ENCODE data around the gene ABR. TPM values are rescaled to one million over a fixed set of nuclear protein-coding genes. Genes with fewer than 3 reads are reported as not detected.

ABR gene
- total and polyA plus RNA-seq, 2 of the 8 experiments (the other 6 are each of a cell fraction or from before 2014, with no cell fraction given), result 44.8 to 47.2 TPM

GRCh38 chr17:996554-997344 lies 183.0 kb downstream of the ABR start, which contains the start of gene TIMM22 (continued):
- TF ChIP-seq HDAC2 (IDR thresholded peaks at IDR 0.05; ENCODE audit: borderline replicate concordance in 1 of 2, low read depth in 2 of 2, low read length in 2 of 2) (peak; percentile 95 to 98; a peak in 3 of 4 replicates), SIN3A (conservative IDR thresholded peaks at IDR 0.05 in 1 of 2, IDR thresholded peaks at IDR 0.05 in 1 of 2; ENCODE audit: low read depth in 1 of 2, low read length in 2 of 2) (peak; percentile 65 to 89; a peak in 2 of 4 replicates), CEBPB (IDR thresholded peaks at IDR 0.05; ENCODE audit: low read depth, low read length) (no peak), KDM1A (IDR thresholded peaks at IDR 0.05; ENCODE audit: borderline replicate concordance, low read length) (no peak), KDM5A (IDR thresholded peaks at IDR 0.05; ENCODE audit: low read length) (peak; percentile 99), POLR2A (IDR thresholded peaks at IDR 0.05; ENCODE audit: control extremely low read depth in 1 of 2, low read depth in 2 of 2, low read length in 2 of 2) (peak; percentile 79 to 93), EZH2 (IDR thresholded peaks at IDR 0.05; ENCODE audit: low read depth, low read length, severe bottlenecking) (no peak), FOSL1 (IDR thresholded peaks at IDR 0.05; ENCODE audit: insufficient read depth, low read depth, low read length) (no peak; the same call in 1 of the 2 replicates), SIRT6 (IDR thresholded peaks at IDR 0.05; ENCODE audit: low read length) (no peak), POU5F1 (IDR thresholded peaks at IDR 0.05; ENCODE audit: low read depth, low read length) (no peak), TBP (IDR thresholded peaks at IDR 0.05; ENCODE audit: low read depth, low read length) (peak; percentile 93), SP1 (IDR thresholded peaks at IDR 0.05; ENCODE audit: low read depth, low read length) (0 out of 2 replicates have a peak, but pooled peaks have one; percentile 52), RNF2 (IDR thresholded peaks at IDR 0.05; ENCODE audit: borderline replicate concordance, low read depth, low read length, missing control alignments, poor library complexity, severe bottlenecking) (no peak), JUN (IDR thresholded peaks at IDR 0.05; ENCODE audit: low read depth, low read length) (no peak), RFX5 (IDR thresholded peaks at IDR 0.05; ENCODE audit: borderline replicate concordance, low read depth, low read length) (no peak), SP2 (IDR thresholded peaks at IDR 0.05; ENCODE audit: low read length) (no peak), CBX5 (IDR thresholded peaks at IDR 0.05; ENCODE audit: low read depth, low read length) (no peak), CBX8 (IDR thresholded peaks at IDR 0.05; ENCODE audit: borderline replicate concordance, low read depth, low read length) (no peak), PHF8 (conservative IDR thresholded peaks at IDR 0.05; ENCODE audit: low read depth, low read length) (peak; percentile 98), YY1 (IDR thresholded peaks at IDR 0.05; ENCODE audit: low read depth, low read length) (peak; percentile 99), GABPA (IDR thresholded peaks at IDR 0.05; ENCODE audit: borderline replicate concordance, insufficient read depth, low read length) (peak; percentile 56; the same call in 1 of the 2 replicates), BCL11A (IDR thresholded peaks at IDR 0.05; ENCODE audit: low read depth in 2 of 2, low read length in 2 of 2) (no peak)
- TF ChIP-seq, protein P1, sequence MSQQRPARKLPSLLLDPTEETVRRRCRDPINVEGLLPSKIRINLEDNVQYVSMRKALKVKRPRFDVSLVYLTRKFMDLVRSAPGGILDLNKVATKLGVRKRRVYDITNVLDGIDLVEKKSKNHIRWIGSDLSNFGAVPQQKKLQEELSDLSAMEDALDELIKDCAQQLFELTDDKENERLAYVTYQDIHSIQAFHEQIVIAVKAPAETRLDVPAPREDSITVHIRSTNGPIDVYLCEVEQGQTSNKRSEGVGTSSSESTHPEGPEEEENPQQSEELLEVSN (IDR thresholded peaks at IDR 0.05), result peak; percentile 95
